ENCODE measurements around the gene KRT82. TPM values are rescaled to one million over a fixed set of nuclear protein-coding genes. Genes with fewer than 3 reads are reported as not detected.

The KRT82 gene
- polyA plus RNA-seq, 1 of the 3 experiments (the other 2 are of a cell fraction): not detected

DNA sequence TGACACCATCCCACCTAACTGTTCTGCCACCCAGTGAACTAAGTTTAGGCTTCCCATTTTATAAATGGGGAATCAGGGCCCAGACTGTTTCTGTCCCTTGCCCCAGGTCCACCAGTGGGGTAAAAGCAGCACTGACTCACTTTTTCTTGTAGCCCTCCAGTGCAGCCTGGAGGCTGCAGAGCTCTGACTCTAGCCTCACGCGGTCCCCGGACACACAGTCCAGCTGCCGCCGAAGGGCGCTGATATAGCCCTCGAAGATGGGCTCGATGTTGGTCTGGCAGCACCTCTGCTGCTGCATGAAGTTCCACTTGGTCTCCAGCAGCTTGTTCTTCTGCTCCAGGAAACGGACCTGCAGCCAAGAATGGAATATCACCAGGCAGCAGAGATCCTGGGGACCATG is 2.6 kb downstream of the KRT82 start:
- CTCF ChIA-PET: interaction anchor here (1.7 to 2.2 kb wide), 2 partner anchors 10 to 12 kb away, joined by 4 to 8 read pairs; no protein-coding TSS in a partner anchor
- DNase-seq: no peak
- Histone ChIP-seq H3K27ac (ENCODE audit: low read depth in 2 of 2, low read length in 1 of 2) (no peak overlapping the region), H4K20me1 (ENCODE audit: insufficient read depth) (no peaks in the 10 kb centered on the region), H3K4me1 (ENCODE audit: control insufficient read depth in 1 of 2, insufficient read depth in 2 of 2, low read depth in 1 of 2, low read length in 1 of 2) (no peaks in the 10 kb centered on the region), H2AFZ (ENCODE audit: low read depth) (no peak overlapping the region), H3K4me3 (ENCODE audit: low read depth in 2 of 2, low read length in 1 of 2) (no peak overlapping the region), H3K79me2 (ENCODE audit: insufficient read depth) (no peaks in the 10 kb centered on the region), H3K9me3 (no peaks in the 10 kb centered on the region), H3F3A (replicated peaks; ENCODE audit: insufficient read depth) (no peaks in the 10 kb centered on the region), H3K27me3 (ENCODE audit: insufficient read depth) (peaks cover 31% of the 10 kb centered on the region), H3K36me3 (replicated peaks in 1 of 2; ENCODE audit: control insufficient read depth in 1 of 2, insufficient read depth in 2 of 2, low read length in 1 of 2) (no peaks in the 10 kb centered on the region), H3K9ac (no peak overlapping the region), H3K4me2 (no peak overlapping the region), H3K9me2 (no peaks in the 10 kb centered on the region)
- WGBS (ENCODE audit: low lambda C conversion rate): 37% methylated on average over 2 of the region's 9 CpGs
- TF ChIP-seq, protein P1, sequence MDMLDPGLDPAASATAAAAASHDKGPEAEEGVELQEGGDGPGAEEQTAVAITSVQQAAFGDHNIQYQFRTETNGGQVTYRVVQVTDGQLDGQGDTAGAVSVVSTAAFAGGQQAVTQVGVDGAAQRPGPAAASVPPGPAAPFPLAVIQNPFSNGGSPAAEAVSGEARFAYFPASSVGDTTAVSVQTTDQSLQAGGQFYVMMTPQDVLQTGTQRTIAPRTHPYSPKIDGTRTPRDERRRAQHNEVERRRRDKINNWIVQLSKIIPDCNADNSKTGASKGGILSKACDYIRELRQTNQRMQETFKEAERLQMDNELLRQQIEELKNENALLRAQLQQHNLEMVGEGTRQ (IDR thresholded peaks at IDR 0.05; ENCODE audit: borderline replicate concordance, low read depth, low read length): no peak
- no peak for TF ChIP-seq POLR2AphosphoS5 (IDR thresholded peaks at IDR 0.05; ENCODE audit: low read depth, low read length)
- TF ChIP-seq, protein P2, sequence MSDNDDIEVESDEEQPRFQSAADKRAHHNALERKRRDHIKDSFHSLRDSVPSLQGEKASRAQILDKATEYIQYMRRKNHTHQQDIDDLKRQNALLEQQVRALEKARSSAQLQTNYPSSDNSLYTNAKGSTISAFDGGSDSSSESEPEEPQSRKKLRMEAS (IDR thresholded peaks at IDR 0.05; ENCODE audit: low read depth): no peak
- TF ChIP-seq YY1 (IDR thresholded peaks at IDR 0.05; ENCODE audit: low read depth): no peak
- TF ChIP-seq RCOR1 (IDR thresholded peaks at IDR 0.05; ENCODE audit: low read length): no peak
- TF ChIP-seq, protein P3, sequence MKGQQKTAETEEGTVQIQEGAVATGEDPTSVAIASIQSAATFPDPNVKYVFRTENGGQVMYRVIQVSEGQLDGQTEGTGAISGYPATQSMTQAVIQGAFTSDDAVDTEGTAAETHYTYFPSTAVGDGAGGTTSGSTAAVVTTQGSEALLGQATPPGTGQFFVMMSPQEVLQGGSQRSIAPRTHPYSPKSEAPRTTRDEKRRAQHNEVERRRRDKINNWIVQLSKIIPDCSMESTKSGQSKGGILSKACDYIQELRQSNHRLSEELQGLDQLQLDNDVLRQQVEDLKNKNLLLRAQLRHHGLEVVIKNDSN (IDR thresholded peaks at IDR 0.05; ENCODE audit: borderline replicate concordance, low read depth): no peak
- no peak for TF ChIP-seq TCF12 (IDR thresholded peaks at IDR 0.05)
- TF ChIP-seq SIN3A (IDR thresholded peaks at IDR 0.05; ENCODE audit: borderline replicate concordance, low read depth, low read length): no peak
- TF ChIP-seq, protein P4, sequence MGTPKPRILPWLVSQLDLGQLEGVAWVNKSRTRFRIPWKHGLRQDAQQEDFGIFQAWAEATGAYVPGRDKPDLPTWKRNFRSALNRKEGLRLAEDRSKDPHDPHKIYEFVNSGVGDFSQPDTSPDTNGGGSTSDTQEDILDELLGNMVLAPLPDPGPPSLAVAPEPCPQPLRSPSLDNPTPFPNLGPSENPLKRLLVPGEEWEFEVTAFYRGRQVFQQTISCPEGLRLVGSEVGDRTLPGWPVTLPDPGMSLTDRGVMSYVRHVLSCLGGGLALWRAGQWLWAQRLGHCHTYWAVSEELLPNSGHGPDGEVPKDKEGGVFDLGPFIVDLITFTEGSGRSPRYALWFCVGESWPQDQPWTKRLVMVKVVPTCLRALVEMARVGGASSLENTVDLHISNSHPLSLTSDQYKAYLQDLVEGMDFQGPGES (IDR thresholded peaks at IDR 0.05; ENCODE audit: low read depth, low read length): no peak
- no peak for TF ChIP-seq FOXM1 (IDR thresholded peaks at IDR 0.05; ENCODE audit: low read depth)
- no peak for TF ChIP-seq FOSL2 (IDR thresholded peaks at IDR 0.05; ENCODE audit: borderline replicate concordance, low read depth)
- POLR2A ChIA-PET: no interaction called here

DNA sequence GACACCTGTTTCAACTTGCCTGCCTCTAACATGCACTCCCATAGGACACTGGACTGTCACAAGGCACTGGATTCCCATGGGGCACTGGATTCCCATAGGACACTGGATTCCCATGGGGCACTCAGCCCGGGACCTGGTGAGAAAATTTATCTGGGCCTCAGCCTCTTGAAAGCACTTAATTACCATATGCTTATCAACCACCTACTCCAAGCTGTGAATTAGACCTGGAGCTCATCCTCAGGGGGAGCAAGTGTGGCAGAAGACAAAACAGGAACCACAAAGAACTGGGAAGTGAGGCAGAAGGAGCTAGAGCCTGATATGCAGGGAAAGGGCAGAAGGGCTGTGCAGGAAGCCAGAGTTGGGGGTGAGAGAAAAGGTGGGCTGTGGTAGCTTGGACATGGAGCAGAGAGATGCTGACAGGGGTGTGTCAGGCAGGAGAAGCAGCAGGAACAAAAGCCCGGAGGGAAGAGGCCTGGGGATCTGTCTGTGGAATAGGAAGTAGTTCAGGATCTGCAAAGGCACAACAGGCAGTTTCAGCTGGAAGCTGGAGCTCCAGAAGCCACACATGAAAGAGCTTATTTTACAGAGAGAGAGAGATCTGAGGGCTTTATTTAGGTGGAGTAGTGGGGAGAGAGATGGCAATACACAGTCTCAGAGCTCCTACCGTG is 3.1 kb downstream of the KRT82 start:
- Histone ChIP-seq H3K4me1 (ENCODE audit: control insufficient read depth in 1 of 2, insufficient read depth in 2 of 2, low read depth in 1 of 2, low read length in 1 of 2) (no peaks in the 10 kb centered on the region), H3K9me2 (no peaks in the 10 kb centered on the region), H3K36me3 (replicated peaks in 1 of 2; ENCODE audit: control insufficient read depth in 1 of 2, insufficient read depth in 2 of 2, low read length in 1 of 2) (no peaks in the 10 kb centered on the region), H3K9ac (no peak overlapping the region), H3K4me2 (no peak overlapping the region), H3K27me3 (ENCODE audit: insufficient read depth) (peaks cover 34% of the 10 kb centered on the region), H3K9me3 (no peaks in the 10 kb centered on the region), H3K4me3 (ENCODE audit: low read depth in 2 of 2, low read length in 1 of 2) (no peak overlapping the region), H2AFZ (ENCODE audit: low read depth) (no peak overlapping the region), H4K20me1 (ENCODE audit: insufficient read depth) (no peaks in the 10 kb centered on the region), H3F3A (replicated peaks; ENCODE audit: insufficient read depth) (no peaks in the 10 kb centered on the region), H3K79me2 (ENCODE audit: insufficient read depth) (no peaks in the 10 kb centered on the region), H3K27ac (ENCODE audit: low read depth in 2 of 2, low read length in 1 of 2) (no peak overlapping the region)
- CTCF ChIA-PET: interaction anchor here (1.1 to 2.2 kb wide), 3 partner anchors 11 to 477 kb away, joined by 3 to 8 read pairs (median 4); no protein-coding TSS in a partner anchor
- POLR2A ChIA-PET: no interaction called here
- no peak for DNase-seq
- 22% methylated on average over 3 of the region's 3 CpGs for WGBS (ENCODE audit: low lambda C conversion rate)
- TF ChIP-seq TAF1 (IDR thresholded peaks at IDR 0.05; ENCODE audit: borderline replicate concordance, low read depth, low read length) (no peak), NRF1 (IDR thresholded peaks at IDR 0.05; ENCODE audit: low read depth, low read length) (no peak), FOXJ3 (CRISPR knock-in tag; IDR thresholded peaks at IDR 0.05) (no peak), FOSL2 (IDR thresholded peaks at IDR 0.05; ENCODE audit: borderline replicate concordance, low read depth) (no peak), EP300 (IDR thresholded peaks at IDR 0.05; ENCODE audit: borderline replicate concordance in 1 of 2, low read depth in 1 of 2, low read length in 1 of 2) (no peak), SMC3 (IDR thresholded peaks at IDR 0.05; ENCODE audit: low read depth, low read length) (no peak), POLR2AphosphoS5 (IDR thresholded peaks at IDR 0.05; ENCODE audit: low read depth, low read length) (no peak), RCOR1 (IDR thresholded peaks at IDR 0.05; ENCODE audit: low read length) (no peak)
- TF ChIP-seq, protein P5, sequence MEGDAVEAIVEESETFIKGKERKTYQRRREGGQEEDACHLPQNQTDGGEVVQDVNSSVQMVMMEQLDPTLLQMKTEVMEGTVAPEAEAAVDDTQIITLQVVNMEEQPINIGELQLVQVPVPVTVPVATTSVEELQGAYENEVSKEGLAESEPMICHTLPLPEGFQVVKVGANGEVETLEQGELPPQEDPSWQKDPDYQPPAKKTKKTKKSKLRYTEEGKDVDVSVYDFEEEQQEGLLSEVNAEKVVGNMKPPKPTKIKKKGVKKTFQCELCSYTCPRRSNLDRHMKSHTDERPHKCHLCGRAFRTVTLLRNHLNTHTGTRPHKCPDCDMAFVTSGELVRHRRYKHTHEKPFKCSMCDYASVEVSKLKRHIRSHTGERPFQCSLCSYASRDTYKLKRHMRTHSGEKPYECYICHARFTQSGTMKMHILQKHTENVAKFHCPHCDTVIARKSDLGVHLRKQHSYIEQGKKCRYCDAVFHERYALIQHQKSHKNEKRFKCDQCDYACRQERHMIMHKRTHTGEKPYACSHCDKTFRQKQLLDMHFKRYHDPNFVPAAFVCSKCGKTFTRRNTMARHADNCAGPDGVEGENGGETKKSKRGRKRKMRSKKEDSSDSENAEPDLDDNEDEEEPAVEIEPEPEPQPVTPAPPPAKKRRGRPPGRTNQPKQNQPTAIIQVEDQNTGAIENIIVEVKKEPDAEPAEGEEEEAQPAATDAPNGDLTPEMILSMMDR (IDR thresholded peaks at IDR 0.05): no peak
- TF ChIP-seq, protein P4 (IDR thresholded peaks at IDR 0.05; ENCODE audit: low read depth, low read length): no peak
- TF ChIP-seq, protein P1 (IDR thresholded peaks at IDR 0.05; ENCODE audit: borderline replicate concordance, low read depth, low read length): no peak
- TF ChIP-seq, protein P3 (IDR thresholded peaks at IDR 0.05; ENCODE audit: borderline replicate concordance, low read depth): no peak

Data from SK-N-SH (cell line).